ENCODE results near the gene CHST8.
"Not testable (repeated sequence)": the region's sequence is repeated elsewhere in the genome, so short reads cannot be mapped to it uniquely, and the experiment has no call there.

The CHST8 gene

DNA sequence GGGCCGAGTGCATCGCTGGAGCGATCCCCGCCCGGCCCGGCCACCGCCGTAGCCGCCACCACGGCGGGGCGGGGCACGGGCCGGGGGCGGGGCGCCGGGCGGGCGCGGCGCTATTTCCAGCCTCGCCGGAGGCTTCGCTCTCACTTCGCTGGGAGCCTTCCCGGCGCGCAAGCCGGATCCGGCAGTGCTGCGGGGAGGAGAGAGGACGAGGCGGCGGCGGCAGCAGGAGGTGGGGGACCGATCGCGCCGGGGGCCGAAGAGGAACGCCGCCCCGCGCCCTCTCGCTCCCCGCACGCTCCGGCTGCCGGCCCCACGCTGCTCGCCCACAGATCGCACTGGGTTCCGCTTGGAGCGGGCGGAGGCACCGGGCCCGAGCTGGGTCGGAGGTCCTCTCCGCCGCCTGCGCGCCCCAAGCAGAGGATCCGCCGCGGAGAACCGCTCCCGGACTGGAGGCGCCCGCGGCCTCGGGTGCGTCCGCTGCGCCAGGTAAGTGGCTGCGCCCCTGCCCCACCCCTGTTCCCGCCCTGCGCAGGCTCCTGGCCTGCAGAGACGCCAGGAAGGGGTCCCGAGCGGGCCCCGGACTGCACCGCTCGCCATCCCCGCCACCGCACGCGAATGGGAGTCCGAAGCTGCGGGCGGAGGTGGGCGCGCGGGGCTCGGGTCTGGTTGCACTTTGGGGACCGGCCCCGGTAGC is at the start of gene CHST8:
Gene CHST8, plus strand, starts transcription at position 143 of the 694 bp plus-strand sequence. CDS start 67,309 bp downstream, outside the sequence.
- no peak for DNase-seq

DNA sequence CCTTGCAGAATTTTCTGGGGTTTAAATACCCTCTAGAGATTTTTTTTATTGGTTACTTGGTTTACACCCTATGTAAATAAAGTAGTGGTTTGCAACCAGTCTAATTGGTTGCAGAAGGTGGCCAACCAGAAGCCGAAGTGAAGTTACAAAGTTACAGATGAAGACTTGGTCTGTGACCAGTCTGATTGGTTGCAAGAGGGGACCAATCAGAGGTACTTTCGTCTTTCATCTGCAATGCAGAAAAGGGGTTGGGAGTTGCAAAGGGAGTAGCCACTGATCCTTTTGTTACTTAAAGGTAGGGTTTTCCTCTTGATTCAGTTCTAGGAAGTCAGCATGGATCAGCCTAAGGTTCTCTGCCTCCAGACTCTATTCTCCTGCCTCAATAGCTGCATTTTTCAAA is 48.8 kb upstream of the CHST8 start:
- DNase-seq, result no peak

DNA sequence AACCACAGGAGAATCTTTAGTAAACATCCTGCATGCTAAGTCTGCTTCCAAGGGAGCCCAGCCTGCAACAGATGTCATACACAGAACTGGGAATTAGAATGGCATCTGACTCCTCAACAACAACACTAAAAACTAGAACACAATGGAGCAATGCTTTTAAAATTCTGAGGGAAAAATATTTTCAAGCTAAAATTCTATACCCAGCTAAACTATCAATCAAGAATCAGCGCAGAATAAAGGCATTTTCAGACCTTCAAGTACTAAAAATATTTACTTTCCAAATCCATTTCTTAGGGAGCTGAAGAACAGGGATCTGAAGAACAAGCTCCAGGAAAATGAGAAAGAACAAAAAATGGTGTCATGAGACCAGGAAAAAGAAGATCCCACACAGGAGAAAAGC is 46.9 kb upstream of the CHST8 start:
- DNase-seq, result no peak

GRCh38 chr19:33578697-33579096 is 43.1 kb upstream of the CHST8 start:
- no peak for DNase-seq

- no peak for DNase-seq
Measured at GRCh38 chr19:33580026-33580644, 41.6 kb upstream of the CHST8 start.

- DNase-seq, result no peak
Measured at GRCh38 chr19:33580645-33581037, 41.1 kb upstream of the CHST8 start.

DNA sequence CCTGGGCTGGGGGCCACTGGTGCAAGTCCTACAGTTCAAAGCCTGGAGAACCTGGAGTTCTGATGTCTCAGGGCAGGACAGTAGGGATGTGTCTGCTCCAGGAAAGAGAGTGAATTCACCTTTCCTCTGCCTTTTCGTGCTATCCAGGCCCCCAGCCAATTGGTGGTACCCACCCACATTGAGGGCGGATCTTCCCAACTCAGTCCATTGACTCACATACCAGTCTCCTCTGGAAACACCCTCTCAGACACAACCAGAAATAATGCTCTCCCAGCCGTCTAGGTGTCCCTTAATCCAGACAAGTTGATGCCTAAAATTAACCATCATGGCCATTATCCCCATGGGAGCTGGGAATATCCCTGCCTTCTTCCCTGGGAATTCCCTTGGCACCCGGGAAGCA is 38.8 kb upstream of the CHST8 start:
- no peak for DNase-seq

DNA sequence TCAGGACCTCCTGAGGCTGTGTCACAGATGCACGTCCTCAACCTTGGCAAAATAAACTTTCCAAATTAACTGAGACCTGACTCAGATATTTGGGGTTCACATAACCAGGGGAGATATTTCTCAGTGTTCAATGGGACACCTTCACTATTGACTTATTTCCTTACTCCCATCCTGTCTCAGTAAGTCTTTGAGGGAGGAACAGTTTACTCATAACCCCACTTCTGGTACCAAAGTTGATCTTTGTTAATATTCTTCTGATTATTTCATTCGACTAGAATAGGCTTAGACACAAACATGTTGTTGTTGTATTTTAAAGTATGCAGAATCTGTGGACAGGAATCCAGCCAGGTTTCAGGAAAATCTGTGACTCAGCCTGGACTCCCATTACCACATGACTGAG is 34.6 kb upstream of the CHST8 start:
- no peak for DNase-seq

DNA sequence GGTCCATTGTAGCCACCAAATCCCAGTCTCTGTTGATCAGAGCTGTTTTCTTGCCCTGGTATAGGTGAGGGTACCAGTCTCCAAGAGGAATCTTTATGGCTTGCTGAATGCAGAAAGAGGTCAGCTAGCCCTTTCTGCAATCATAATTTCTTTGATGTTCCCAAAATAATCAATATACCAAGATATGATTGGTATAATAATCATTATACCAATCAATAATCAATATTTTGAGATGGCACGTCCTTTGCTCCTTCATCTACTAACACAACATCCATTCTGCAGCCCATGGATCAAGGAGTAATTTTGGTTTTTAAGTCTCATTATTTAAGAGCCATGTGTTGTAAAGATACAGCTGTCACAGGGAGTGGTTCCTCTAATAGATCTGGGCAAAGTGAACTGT is 31.5 kb upstream of the CHST8 start:
- DNase-seq, result no peak

- DNase-seq, result no peak
Measured at GRCh38 chr19:33595783-33596182, 26.0 kb upstream of the CHST8 start.

GRCh38 chr19:33601583-33601982 is 20.2 kb upstream of the CHST8 start:
- DNase-seq, result no peak

DNA sequence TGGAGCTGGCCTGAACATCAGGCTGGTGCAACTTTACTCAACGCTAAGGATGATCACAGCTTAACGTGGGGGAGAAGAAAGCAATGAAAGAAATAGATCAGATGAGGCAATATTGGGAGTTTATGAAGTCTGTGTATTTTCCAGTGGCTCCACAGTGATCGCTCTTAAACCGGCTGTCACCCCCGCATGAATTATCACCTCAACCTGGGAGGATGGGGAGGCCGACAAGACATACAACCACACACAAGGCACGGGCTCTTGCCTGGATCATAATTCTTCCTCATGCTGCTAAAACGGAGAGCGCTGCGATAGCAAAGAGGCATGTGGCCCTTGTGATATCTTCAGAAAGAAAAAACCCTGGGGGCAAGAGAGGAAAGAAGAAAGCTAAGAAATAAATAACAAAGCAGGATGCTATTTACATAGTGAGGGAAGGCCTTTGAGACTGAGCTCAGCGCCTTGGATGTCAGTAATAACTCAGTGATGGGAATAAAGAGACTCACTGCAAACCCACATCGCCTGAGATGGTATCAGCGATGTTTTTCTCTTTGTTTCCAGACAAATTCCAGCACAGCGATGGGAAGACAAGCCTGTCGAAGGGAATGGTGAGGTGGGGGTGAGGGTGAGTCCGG is 19.1 kb upstream of the CHST8 start:
- no peak for DNase-seq

GRCh38 chr19:33603377-33603776 is 18.4 kb upstream of the CHST8 start:
- DNase-seq, result no peak

DNA sequence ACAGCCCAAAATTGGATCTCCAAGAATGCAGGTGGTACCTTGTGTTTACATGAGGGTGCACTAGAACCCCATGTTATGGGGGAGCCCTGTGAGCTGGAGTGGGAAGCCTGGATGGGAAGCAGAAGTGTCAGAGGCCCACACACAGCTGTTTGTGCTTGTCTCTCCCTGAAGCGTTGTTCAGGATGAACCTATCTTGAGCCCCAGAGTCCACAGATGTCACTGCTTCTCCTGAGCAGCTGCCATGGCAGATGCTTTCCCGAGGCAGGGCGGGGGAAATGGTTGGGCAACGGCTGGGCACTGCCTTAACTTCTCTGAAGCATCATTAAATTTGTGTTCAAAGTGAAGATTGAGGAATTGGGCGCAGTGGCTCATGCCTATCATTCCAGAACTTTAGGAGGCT is 17.1 kb upstream of the CHST8 start:
- DNase-seq, result no peak

DNA sequence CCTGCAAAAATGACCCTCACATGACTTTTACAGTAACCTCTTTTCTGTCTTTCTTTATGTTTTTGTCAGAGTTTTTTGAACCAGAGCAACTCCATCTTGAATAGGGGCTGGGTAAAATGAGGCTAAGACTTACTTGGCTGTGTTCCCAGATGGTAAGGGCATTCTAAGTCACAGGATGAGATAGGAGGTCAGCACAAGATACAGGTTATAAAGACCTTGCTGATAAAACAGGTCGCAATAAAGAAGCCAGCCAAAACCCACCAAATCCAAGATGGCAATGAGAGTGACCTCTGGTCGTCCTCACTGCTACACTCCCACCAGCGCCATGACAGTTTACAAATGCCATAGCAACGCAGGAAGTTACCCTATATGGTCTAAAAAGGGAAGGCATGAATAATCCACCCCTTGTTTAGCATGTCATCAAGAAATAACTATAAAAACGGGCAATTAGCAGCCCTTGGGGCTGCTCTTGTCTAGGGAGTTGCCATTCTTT is 15.9 kb upstream of the CHST8 start:
- DNase-seq, result not testable (repeated sequence)

DNA sequence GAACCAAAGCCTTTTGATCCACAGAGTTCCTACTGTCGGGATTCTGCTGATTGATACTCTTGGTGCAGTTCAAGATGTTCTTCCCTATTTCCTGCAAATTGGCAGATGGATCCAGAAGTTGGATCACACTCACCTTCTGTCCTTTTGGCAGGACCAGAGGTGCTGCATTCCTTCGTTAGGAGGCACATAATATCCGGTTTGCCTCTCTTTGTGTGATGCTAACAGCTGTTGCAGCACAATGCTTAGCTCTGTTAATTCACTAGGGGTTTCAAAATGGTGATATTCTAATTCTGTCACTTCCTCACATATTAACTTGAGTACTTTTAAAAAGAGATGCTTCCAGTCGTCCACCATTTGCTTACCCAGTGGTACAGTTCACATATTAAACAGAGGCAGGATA is 15.2 kb upstream of the CHST8 start:
- no peak for DNase-seq

- DNase-seq, result no peak
Measured at GRCh38 chr19:33609353-33609752, 12.4 kb upstream of the CHST8 start.

GRCh38 chr19:33610588-33610987 is 11.2 kb upstream of the CHST8 start:
- no peak for DNase-seq

DNA sequence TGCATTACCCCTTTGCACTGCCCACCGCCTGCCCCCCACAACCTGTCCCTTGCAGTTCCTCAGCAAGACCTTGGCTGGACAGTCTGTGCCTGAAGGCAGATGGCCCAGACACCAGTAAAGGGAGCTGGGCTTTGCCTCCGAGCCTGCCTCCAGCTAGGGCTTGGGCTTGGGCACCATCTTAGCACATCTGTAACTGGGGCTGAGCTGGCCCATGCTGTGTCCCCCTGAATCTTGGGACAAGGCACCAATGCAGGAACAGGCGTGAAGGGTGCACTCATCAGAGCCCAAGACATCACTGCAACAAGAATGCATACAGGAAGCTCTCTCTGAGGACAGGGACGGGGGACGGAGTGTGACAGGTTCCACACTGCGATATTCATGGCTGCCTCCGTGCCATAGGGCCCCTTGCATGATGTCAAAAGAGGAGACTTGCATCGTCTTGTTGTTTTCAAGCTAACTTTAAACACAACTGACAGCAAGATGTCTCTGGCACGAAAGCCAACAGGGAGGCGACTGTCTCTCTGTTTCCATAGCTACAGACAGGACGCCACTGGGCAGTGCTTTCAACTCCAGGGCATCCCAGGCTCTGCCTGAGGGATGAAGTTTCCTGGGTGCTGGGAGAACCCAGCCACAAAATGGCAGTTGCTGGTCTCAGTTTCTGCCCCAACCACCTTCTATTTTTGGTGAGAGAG is 8.7 kb upstream of the CHST8 start:
- no peak for DNase-seq

DNA sequence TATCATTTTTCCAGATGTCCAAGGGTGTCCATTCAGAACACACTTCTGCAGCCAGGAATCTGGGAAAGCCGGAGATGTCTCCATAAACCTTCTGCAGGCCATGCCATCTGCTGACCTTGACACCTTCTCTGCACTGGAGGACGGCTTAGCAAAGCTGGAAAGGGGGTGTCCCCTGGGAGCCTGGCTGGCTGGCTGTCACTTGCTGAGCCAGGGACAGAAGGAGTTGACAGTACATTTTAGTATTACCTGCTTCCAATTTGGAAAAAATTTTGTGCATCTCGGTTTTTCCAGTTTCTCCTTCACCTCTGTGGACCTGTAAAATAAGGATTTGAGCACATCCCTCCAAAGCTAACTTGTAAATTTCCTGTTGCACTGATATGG is 8.1 kb upstream of the CHST8 start:
- no peak for DNase-seq

- DNase-seq, result no peak
Measured at GRCh38 chr19:33616346-33616745, 5.4 kb upstream of the CHST8 start.

DNA sequence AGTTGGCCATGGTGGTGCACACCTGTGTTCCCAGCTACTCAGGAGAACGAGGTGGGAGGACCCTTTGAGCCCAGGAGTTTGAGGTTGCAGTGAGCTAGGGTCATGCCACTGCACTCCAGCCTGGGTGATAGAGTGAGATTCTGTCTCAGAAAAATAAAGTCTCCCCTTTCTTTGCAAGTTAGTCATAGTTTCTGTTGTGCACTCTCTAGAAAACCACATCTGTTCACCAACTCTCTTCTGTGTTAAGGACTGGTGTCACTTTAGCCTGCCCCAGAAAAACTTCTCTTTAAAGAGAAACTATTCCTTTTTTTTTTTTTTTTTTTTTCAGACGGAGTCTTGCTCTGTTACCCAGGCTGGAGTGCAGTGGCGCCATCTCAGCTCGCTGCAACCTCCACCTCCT is 4.9 kb upstream of the CHST8 start:
- no peak for DNase-seq

GRCh38 chr19:33618363-33618762 is 3.4 kb upstream of the CHST8 start:
- not testable (repeated sequence) for DNase-seq

DNA sequence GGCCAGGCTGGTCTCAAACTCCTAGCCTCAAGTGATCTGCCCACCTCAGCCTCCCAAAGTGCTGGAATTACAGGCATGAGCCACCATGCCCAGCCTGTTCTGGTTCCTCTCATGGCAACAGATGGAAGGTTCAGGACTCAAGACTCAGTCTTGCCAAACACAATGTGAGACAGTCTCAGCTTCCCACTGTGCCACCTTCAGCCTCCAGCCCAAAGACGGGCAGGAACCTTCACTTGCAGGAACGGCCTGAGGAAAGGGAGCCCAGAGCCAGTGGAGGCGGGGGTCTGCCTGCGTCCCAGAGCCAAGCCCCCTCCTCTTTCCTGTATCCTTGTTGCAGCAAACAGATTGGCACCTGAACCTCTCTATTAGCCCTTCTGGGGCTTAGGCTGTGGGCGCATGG is 2.9 kb upstream of the CHST8 start:
- DNase-seq, result no peak

Measured in NCI-H1436 treated with DMSO at 0.1 percent for 48 hours (cell line).